Kidney (tissue), 14 donors: ENCODE data around the gene GJD4. TPM values are rescaled to one million over a fixed set of nuclear protein-coding genes. Genes with fewer than 3 reads are reported as not detected.
A peak's percentile ranks its signal among the peaks of the same experiment; 100 is the strongest.

ENCODE experiments used
- DNase-seq, 5 donors: peaks; one replicate each; pipeline ENCODE4 v3.0.0-alpha.2; 2013 to 2020
- FAIRE-seq: peaks from 2 replicates; lab custom pipeline; 2012; peaks lifted over from hg19 to GRCh38; lab: Jason Lieb, UNC
- H3K27ac ChIP-seq, 2 donors: one replicate each; pipeline ENCODE4 v1.7.0; 2013; ENCODE audit warnings: low read depth in 2 of 2, low read length in 2 of 2, inconsistent platforms in 1 of 2
- H3K27me3 ChIP-seq: one replicate; pipeline ENCODE4 v1.7.1; 2013; ENCODE audit warnings: low read length, inconsistent platforms; ENCODE audit not compliant: control insufficient read depth, insufficient read depth
- H3K36me3 ChIP-seq, 3 donors: one replicate each; pipeline versions ENCODE4 v1.7.0 to v1.7.1; 2013; ENCODE audit warnings: low read length in 3 of 3, control low read depth in 1 of 3, inconsistent platforms in 1 of 3; ENCODE audit not compliant: insufficient read depth in 3 of 3, control insufficient read depth in 2 of 3
- H3K4me1 ChIP-seq, 3 donors: one replicate each; pipeline versions ENCODE4 v1.7.0 to v1.7.1; 2013; ENCODE audit warnings: low read length in 3 of 3, inconsistent platforms in 1 of 3, low read depth in 1 of 3; ENCODE audit not compliant: control insufficient read depth in 2 of 3, insufficient read depth in 2 of 3
- H3K4me3 ChIP-seq, 3 donors: one replicate each; pipeline versions ENCODE4 v1.7.0 to v1.8.1; 2013; ENCODE audit warnings: low read length in 3 of 3, control low read depth in 1 of 3, inconsistent platforms in 1 of 3
- H3K9ac ChIP-seq, 3 donors: one replicate each; pipeline versions ENCODE4 v1.7.0 to v1.7.1; 2013; ENCODE audit warnings: low read length in 3 of 3, control low read depth in 1 of 3, inconsistent platforms in 1 of 3
- H3K9me3 ChIP-seq, 3 donors: one replicate each; pipeline versions ENCODE4 v1.7.0 to v1.7.1; 2013; ENCODE audit warnings: low read length in 3 of 3, control low read depth in 1 of 3, inconsistent platforms in 1 of 3; ENCODE audit not compliant: control insufficient read depth in 2 of 3, insufficient read depth in 1 of 3
- CTCF ChIP-seq: IDR thresholded peaks from 3 replicates; pipeline ENCODE4 v1.5.1; 2012; ENCODE audit warnings: mild to moderate bottlenecking, moderate library complexity, borderline replicate concordance; ENCODE audit not compliant: insufficient read depth; ENCODE audit errors: extremely low read depth
- intact Hi-C: fragments of 100-400 bp; cut with DNase I; formaldehyde crosslinking; loops from one replicate; pipeline ENCODE4 v1.11.1; 2022
- polyA plus RNA-seq: library from polyadenylated mRNA; stranded (reverse); fragments of 350-450 nt; fragmentation: Illumina TruSeq; extraction: RNeasy Lipid Tissue Mini Kit (QIAGEN cat#74804); gene quantifications from one replicate; pipeline ENCODE4 v1.2.3, GENCODE V29; 2014; ENCODE audit warnings: low read depth, low replicate concordance; ENCODE audit not compliant: insufficient read depth
- total RNA-seq: library from RNA; stranded (reverse); fragmentation: NEBNext Ultra II Directional; extraction: Animal tissue kit (Norgen Biotek cat#: 25700); gene quantifications from one replicate; pipeline ENCODE4 v1.2.1, GENCODE V29; 2021
- donor health status: control.
- donor health status: control.
- donor health status: control.
- donor health status: control.
- donor health status: control.
- donor health status: DM: yes; HTN: yes; CAD: no.
- donor health status: Normal renal cell carcinoma (clear cell type).

The GJD4 gene
- total and polyA plus RNA-seq, 2 donors from 2014 or later: not detected

DNA sequence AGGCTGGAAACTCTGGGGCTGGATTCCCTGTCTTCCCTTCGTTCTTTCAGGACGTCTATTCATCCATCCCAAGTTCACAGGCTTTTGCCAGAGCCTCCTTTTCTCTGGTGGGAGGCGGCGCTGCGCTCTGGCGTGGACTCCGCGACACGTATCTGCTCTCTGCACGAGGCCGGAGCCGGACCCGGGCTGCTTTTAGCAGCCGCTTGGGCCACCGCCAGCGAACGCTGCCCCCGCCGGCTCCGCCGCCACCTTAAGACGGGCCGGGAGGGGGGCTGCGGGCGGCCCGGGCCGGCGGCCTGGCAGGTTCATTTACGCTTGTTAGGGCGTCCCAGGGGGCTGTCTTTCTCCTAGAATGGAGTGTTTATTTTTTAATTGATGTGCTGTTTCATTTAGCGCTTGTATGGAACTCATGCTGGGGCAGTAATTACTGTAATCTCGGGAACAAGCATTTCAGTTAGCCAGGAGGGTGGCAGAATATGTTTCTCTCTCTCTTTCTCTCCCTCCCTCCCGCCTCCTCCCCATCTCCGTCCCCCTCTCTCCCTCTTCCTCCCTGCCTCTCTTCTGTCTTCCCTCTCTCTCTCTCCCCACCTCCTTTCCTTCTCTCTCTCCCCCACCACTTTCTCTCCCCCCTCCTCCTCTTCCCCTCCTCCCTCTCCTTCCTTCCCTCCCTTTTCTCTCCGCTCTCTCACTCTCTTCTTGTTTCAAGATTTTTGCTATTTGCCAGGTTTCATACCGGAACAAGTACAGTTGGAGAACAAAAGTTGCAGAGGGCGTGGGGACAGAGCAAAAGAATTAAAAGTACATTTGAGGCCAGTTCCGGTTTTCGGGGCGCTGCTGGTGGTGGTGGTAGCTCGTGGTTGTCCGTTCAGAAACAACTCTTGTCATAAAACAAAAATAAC, 38.3 kb downstream of the GJD4 start:
- Histone ChIP-seq H3K27ac (peak overlapping the region; percentile 70 to 72), H3K27me3 (no peaks in the 10 kb centered on the region), H3K4me1 (peaks cover 0 to 7% (median 4%) of the 10 kb centered on the region in 3 donors), H3K4me3 (peak overlapping the region; percentile 69 to 82 (median 81)), H3K36me3 (no peaks in the 10 kb centered on the region), H3K9ac (peak overlapping the region in 2 of 3 donors; percentile 17 to 72), H3K9me3 (no peaks in the 10 kb centered on the region)
- FAIRE-seq (no peak), DNase-seq (peak; percentile 60 to 92 (median 78))
- intact Hi-C loops: no loop called here
- TF ChIP-seq CTCF: no peak

GRCh38 chr10:35644050-35644950, 39.2 kb downstream of the GJD4 start:
- Histone ChIP-seq H3K9ac (peak overlapping the region in 2 of 3 donors; percentile 17 to 72), H3K4me3 (peak overlapping the region; percentile 69 to 82 (median 81)), H3K36me3 (no peaks in the 10 kb centered on the region), H3K4me1 (peaks cover 0 to 7% (median 4%) of the 10 kb centered on the region in 3 donors), H3K27ac (peak overlapping the region; percentile 70 to 72), H3K27me3 (no peaks in the 10 kb centered on the region), H3K9me3 (no peaks in the 10 kb centered on the region)
- intact Hi-C loops: no loop called here
- TF ChIP-seq CTCF: no peak
- peak in 2 of 5 donors; percentile 14 to 38 for DNase-seq
- no peak for FAIRE-seq

DNA sequence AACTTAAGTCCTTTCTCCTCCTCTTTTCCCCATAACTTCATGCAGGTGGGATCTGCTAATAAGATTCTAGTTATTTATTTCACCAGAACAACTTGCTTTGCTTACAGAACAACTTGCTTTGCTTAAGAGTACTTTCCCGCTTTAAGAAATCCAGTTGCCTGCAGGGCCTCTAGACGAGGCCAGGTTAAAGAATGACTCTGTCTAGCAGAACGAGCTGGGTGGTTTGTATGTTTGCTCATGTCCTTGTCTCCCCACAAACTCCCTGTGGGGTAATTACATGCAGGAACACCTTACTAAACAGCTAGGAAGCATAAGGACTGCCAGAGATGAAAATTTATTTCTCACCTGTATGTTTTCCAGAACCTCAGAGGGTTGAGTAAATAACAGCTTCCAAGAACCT, 45.8 kb downstream of the GJD4 start:
- TF ChIP-seq CTCF: no peak
- no peak for DNase-seq
- Histone ChIP-seq H3K27ac (no peak overlapping the region), H3K9me3 (no peaks in the 10 kb centered on the region), H3K27me3 (no peaks in the 10 kb centered on the region), H3K9ac (no peak overlapping the region), H3K4me3 (no peak overlapping the region), H3K4me1 (peaks cover 0 to 3% (median 0%) of the 10 kb centered on the region in 3 donors), H3K36me3 (no peaks in the 10 kb centered on the region)
- intact Hi-C loops: no loop called here
- FAIRE-seq: no peak
